ENCODE data around the gene GSAP.

GRCh38 chr7:77409739-77410547 lies 6.2 kb downstream of the GSAP start:
- no peak for TF ChIP-seq TFAM (CRISPR knock-in tag; conservative IDR thresholded peaks at IDR 0.05)
- TF ChIP-seq RCOR1 (IDR thresholded peaks at IDR 0.05; ENCODE audit: borderline replicate concordance in 1 of 2, low read depth in 2 of 2, low read length in 2 of 2): no peak
- no peak for TF ChIP-seq RAD21 (CRISPR knock-in tag; conservative IDR thresholded peaks at IDR 0.05 in 1 of 2, IDR thresholded peaks at IDR 0.05 in 1 of 2)
- TF ChIP-seq SRSF7 (optimal IDR thresholded peaks at IDR 0.05; ENCODE audit: low read depth, low read length): no peak
- TF ChIP-seq YY1 (IDR thresholded peaks at IDR 0.05; ENCODE audit: borderline replicate concordance in 1 of 3, control insufficient read depth in 1 of 3, extremely low read depth in 1 of 3, insufficient read depth in 3 of 3, insufficient read length in 1 of 3, insufficient replicate concordance in 2 of 3, low read depth in 1 of 3, low read length in 2 of 3): no peak
- TF ChIP-seq STAT6 (CRISPR knock-in tag; IDR thresholded peaks at IDR 0.05): no peak
- no peak for TF ChIP-seq KHSRP (IDR thresholded peaks at IDR 0.05)
